ENCODE measurements around the gene PMM1.
A peak's percentile ranks its signal among the peaks of the same experiment; 100 is the strongest.
"Not testable (repeated sequence)": the region's sequence is repeated elsewhere in the genome, so short reads cannot be mapped to it uniquely, and the experiment has no call there.

The PMM1 gene

DNA sequence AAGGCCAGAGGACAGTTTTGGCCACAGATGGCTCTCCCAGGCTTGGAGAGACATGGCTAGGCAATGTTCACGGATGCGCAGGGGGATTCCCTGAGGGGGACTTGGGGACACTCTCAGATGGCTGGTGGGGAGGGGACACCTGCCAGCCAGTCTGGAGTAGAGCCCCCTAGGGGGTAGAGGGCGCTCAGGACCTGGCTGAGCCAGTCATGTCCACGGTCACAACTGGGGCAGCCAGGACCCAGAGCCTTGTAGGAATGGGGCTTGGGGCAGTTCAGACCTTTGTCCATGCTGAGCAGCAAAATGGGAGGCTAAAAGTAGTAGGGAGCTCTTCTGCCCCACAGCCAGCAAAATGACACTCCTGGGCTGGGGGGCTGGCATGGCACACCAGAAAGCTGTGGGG, 27.2 kb downstream of the PMM1 start:
- DNase-seq: no peak

DNA sequence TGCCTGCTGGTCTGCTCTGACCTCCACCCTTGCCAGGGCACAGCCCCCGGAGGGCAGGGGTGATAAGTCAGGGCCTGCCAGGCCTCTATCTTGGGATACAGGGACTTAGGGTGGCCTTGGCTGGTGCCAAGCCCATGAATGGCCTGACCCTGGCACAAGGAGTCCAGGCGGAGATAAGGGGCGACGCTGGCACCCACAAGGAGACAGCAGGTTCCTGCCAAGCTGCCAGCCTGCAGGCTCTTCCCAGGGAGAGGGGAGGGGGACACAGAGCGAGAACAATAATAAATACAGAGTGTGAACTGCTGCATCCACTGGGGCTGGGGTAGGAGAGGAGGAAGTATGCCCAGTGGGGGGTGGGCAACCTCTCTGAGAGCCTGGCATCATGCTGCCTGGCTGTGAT, 27.9 kb downstream of the PMM1 start:
- no peak for DNase-seq

DNA sequence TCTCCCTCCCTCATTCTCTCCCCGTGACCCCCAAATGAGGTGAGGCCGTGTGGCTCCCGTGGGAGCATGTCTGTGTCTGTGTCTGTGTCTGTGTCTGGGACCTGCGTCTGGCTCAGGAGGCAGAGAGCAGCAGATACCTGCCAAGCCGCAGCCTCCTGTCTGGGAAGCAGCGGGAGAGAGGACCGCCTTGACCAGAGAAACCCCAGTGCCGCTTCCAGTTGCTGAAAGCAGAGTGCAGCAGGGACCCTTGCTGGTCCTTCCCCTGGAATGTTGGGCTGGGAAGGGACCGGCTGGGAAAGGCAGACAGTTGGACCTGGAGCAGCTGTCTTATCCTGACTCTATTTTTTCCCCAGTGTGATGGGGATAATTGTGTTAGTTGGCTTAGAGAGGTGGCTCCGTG, 28.3 kb downstream of the PMM1 start:
- no peak for DNase-seq

DNA sequence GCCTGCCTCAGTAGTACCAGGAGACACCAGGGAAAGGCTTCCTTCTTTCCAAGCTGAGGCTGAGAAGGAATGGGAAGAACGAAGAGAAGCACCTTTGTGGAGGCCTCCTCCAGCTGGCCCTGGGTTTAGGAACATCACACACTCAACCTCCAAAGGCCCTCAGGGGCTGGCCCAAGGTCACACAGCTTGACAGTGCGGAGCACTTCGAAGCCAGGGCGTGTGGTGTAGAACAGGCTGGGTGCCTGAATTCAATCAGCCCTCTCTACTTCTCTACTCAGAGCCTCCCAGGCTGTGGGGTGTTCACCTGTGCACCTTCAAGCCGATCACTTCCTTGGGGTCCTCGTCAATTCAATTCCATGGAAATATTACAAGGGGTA, 29.6 kb downstream of the PMM1 start:
- no peak for DNase-seq

DNA sequence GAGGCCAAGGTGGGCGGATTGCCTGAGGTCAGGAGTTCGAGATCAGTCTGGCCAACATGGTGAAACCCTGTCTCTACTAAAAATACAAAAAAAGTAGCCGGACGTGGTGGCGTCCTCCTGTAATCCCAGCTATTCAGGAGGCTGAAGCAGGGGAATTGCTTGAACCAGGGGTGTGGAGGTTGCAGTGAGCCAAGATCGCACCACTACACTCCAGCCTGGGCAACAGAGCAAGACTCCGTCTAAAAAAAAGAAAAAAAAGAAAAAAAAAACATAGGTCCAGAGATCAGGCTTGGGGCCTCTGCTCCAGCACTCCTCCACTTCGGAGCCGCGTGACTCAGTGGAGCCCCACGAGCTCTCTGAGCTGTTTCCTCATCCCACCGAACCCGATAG, 31.4 kb downstream of the PMM1 start:
- DNase-seq: not testable (repeated sequence)

DNA sequence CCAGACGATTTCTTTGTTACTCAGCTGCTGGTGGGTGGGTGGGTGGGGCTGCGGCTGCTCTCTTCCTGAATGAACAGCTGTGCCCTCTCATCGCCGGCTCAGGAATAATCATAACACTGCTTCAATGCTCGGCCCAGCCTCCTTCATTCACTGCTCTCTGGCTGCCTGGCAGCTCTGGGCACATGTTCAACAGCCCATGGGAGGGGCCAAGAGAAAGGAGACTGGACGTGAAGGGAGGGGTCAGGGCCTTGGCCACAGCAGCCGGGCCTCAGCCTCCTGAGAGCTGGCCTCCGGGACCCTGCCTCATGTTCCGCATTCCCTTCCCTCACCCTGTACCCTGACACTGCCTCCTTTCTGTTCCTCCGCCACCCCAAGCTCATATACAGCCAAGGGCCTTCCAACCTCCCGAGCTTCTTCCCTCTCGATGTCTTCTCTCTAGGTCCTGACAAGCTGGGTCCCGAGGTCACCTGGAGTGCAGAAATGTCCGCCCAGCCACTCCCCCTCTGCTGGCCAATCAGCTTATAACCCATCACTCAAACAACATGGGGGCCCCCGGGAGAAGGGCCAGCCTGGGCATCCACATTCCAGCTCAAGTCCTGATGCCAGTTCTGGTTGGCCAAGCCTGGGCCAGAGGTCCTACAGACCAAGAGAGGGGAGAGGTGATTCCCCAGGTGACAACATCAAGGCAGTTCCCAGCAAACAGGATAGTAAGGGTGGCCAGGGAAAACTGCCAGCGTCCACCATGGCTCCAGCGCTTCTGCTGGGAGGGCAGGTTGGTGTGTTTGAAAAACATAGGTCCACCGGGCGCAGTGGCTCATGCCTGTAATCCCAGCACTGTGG, 32.0 kb downstream of the PMM1 start:
- DNase-seq: no peak

DNA sequence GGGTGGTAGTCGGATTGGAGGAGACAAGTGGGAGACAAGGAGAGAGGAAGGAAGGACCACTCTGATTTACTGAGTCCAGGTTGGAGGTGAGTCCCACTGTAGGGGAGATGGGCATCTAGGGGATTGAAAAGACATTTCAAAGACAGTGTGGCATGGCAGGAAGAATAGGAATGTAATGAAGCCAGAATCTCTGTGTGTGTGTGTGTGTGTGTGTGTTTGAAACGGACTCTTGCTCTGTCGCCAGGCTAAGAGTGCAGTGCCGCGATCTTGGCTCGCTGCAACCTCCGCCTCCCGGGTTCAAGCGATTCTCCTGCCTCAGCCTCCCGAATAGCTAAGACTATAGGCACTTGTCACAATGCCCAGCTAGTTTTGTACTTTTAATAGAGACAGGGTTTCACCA, 33.1 kb downstream of the PMM1 start:
- no peak for DNase-seq

DNA sequence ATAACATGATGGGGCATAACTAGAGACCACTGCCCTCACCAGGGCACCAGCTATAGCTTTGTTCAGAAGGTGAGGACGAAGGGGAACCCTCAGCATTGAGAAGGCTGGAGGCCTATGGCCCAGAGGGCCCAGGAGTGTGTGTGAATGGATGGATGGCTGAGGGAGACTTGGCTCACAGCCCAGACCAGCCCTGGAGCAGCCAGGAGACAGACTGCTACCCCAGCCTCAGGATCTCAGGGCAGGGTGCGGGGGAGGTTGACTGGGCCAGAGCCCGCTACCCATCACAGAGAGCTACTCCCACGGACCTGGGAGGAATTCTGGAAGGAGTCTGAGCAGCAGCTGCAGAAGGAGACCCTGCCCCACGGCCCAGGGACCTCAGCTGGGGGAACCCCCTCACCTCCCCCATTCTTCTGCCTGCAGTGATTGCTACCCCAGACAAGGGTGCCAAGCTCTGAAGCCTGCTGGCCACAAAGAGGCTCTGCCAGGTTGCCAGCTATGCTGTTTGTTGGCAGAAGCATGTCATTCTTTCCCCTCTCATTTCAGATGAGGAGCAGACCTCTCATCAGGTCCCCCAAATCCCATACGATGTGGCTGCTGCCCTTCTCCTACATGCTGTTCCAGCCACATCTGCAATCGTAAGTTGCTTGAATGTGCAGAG, 34.2 kb downstream of the PMM1 start:
- no peak for DNase-seq

DNA sequence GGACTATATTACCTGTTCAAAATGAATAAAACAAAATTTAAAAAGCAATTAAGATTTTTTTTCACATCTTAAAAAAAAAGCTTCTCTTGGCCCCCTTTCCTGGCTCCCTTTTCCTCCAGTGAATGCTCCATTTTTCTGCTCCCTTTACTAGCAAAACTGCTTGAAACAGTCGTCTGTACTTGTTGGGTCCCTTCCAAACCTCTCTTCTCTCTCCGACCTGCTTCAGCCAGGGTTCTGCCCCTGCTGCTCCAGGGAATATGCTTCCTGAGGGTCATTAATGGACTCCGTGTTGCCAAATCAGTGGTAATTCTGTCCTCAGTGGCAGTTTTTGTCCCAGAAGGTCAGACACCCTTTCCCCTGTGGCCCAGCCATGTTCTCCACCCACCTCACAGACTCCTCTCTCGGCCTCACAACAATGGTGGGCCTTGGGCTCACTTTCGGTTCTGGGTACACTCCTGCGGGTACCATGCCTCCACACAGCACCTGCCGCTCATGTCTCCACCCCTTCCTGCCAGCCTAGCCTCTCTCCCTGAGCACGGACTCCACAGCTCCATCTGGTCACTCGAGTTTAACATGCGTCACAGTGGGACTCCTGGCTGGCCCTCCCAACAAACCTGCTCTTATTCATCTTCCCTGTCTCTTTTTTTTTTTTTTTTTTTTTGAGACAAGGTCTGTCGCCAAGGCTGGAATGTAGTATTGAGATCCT, 37.6 kb downstream of the PMM1 start:
- no peak for DNase-seq

DNA sequence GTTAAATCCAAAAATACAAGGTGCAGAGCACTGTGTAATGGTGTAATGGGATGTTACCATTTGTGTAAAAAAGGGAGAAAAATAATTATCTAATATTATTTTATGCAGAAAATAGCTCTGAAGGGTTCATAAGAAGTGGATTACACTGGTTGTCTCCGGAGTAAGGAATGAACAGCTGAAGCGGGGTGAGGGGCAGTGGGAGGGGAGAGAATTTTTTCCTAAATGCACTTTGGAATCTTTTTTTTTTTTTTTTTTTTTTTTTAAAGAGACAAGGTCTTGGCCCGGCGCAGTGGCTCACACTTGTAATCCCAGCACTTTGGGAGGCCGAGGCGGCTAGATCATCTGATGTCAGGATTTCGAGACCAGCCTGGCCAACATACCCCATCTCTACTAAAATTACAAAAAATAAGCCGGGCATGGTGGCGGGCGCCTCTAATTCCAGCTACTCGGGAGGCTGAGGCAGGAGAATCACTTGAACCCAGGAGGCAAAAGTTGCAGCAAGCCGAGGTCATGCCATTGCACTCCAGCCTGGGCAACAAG, 38.6 kb downstream of the PMM1 start:
- DNase-seq: no peak

DNA sequence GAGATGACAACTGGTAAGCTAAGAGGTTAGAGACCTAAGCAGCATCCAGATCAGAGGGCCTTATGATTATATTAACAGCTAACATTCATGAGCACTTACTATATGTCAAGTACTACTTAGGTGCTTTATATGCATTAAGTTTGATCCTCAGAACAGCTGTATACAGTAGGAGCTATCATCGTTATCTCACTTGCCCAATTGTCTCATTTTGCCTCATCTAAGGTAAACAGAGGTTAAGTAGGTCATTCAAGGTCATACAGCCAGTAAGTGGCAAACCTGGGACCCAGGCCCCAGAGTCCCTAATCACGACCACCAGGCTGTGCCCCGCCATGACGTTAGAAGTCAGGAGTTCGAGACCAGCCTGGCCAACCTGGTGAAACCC, 40.8 kb downstream of the PMM1 start:
- no peak for DNase-seq

DNA sequence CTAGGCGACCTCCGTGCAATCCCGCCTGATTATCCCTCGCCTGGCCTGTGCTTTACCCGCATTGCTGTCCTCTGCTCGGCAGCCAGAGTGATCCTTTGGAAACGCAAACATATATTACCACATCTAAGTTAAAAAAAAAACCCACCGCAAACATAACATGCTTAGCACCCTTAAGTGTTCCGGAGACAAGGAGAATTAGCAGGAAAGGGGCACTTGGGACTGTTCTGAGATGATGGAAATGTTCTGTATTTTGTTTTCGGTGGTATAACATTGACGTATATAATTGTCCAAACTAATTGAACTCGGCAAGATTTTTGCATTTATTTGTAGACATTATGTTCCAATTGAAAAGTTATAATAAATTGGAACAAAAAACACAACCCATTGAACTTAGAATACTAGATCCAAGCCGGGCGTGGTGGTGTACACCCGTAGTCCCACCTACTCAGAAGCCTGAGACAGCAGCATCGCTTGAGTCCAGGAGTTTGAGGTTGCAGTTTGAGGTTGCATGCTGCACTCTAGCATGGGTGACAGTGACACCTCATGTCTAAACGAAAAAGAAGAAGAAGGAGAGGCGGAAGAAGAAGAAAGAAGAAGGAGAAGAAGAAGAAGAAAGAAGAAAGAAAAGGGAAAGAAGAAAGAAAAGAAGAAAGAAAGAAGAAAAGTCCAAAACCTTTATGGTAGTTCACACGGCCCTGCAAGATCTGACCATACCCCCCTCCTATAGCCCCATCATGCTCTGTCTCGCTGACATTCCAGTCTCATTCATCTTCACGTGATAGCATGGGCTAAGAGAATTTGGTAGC, 44.8 kb downstream of the PMM1 start:
- no peak for DNase-seq

DNA sequence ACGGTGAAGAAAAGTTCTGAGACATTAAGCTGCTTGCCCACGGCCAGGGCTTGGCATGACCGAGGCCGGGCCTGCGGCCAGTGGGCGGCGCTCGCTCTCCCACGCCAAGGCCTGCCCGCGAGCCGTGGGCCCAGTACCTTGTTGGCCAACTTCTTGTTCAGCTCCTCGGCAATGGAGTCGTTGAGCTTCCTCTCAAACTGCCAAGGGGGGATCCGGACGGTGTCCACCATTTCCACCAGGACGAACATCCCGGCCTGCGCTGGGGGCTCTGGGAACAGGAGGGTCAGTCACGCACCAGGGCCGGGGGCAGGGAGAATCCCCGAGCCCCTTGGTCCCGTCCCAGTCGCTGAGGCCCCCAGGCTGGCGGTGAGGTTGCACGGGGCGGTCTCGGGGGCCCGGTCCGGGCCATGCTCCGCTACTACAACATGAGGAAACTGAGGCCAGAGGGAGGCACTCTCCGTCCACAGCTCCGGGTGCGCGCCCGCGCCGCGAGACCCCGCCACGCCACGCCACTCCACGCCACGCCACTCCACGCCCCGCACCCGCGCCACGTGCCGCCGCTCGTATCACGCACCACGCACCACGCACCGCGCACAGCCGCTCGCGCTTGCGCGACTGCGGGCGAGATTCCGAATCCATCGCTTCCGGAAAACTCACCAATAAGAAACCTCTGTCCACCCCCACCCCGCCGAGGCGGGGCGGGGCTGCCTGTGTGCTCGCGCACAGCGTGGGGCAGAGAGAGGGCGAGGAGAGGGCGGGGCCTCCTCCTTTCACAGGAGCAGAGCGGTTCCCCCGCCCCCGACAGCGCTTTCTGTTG, 45.6 kb downstream of the PMM1 start, which contains the start of gene POLR3H:
TSS of gene POLR3H (minus strand) at position 617 of the 817 bp plus-strand sequence. CDS start at position 248, 369 bp downstream.
- peak; percentile 97 to 98 for DNase-seq

DNA sequence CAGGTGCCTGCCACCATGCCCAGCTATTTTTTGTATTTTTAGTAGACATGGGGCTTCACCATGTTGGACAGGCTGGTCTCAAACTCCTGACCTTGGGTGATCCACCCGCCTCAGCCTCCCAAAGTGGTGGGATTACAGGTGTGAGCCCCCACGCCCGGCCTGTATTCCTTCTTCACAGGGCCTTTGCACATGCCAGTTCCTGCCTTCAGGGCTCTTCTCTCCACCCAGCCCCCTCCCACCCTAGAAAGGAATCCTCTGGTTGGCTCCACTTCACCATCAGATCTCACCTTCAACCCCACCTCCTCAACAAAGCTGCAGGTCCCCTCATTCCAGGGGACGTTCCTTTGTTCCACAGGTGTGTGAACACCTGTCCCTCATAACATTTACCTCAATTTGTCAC, 47.4 kb downstream of the PMM1 start:
- no peak for DNase-seq

DNA sequence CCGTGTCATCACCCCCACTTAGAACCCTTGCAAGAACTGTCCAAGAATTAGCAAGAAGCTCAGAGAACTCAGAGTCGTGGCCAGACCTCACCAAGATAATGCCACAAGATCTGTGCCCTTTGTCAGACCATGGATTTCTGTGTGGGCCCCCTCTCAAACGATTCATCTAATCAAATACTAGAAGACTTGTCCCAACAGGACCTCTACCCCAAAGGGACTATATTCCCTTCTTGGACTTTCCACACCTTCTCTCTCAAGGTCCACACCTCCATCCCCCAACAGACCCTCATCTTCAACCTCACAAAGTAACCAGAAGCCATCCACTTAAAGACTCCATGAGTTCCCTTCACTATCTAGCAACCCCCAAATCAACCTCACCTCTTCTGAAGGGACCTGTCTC, 48.2 kb downstream of the PMM1 start:
- no peak for DNase-seq

DNA sequence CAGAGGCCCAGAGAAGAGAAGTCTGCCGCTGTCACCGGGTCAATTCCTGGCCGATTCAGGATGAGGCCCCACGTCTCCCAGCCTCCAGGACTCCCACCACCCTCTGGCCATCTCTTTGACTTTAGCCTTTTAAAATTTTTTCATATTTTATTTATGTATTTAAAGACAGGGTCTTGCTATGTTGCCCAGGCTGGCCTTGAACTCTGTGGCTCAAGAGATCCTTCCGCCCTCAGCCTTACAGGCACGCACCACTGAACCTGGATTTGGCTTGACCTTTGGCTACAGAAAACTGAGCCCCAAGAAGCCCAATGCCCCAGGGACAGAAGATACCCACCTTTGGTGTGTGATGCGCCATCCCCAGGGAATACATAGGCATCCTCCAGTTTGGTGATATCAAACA, 49.3 kb downstream of the PMM1 start:
- no peak for DNase-seq

DNA sequence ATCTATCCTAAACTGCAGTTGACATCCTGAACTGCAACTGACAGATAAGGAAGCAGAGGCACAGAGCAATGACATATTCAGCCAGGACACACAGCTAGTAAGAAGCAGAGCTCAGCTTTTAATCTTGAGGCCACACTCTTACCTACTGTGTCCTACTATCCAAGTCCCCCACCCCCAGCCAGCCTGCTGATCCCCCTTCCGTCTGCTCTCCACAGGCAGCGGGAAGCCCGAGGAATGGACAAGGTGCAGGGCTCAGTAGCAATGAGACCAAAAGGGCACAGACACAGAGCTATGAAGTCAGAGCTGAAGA, 49.7 kb downstream of the PMM1 start:
- DNase-seq: no peak

DNA sequence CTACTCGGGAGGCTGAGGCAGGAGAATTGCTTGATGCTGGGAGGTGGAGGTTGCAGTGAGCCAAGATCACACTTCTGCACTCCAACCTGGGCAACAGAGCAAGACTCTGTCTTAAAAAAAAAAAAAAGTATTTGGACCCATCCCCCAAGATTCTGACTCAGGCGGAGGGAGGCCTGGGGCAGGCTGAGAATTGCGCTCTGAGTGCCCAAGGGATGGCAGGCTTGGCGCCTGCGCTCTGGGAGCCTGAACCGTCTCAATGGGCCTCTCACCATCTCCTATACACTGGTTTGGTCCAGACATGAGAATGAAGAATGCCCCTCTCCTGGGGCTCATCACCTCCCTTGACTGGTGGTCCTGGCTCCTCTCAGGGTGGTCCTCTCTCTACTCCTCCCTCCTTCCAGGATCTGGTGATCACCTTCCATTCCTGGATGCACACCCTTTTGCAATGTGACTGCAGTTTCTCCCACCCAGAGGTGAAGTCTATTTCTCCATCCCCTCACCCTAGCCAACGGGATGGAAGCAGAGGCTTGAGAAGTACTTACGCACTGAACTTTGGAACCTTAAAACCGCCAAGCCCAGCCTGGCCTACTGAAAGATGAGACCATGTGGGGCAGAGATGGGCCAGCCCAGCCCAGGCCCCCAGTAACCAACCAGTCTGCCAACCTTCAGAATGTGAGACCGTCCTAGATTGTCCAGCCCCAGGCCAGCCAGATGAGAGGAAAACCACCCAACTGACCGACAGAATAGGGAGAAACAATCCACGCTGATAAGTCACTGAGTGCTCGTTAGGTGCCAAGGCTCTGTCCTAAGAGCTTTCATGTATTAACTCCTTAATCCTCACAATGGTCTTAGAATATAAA, 50.3 kb downstream of the PMM1 start:
- DNase-seq: no peak

DNA sequence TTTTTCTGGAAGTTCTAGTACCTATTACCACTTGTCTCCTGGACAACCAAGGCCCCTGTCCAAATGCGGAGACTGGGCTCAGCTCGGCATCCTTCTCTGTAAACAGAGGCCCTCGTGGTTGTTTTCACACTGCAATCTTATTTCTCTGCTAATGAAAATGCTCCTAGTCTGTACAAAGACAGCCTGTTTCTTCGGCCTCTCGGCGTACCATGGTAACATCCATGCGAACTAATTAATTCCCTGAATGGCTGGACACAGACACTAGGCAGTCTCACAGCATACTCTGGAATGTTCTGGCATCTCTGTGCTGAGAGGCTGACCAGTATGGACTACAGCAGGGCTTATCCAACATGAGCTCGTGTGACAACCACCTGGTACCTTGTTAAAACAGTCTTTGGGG, 51.1 kb downstream of the PMM1 start:
- no peak for DNase-seq

DNA sequence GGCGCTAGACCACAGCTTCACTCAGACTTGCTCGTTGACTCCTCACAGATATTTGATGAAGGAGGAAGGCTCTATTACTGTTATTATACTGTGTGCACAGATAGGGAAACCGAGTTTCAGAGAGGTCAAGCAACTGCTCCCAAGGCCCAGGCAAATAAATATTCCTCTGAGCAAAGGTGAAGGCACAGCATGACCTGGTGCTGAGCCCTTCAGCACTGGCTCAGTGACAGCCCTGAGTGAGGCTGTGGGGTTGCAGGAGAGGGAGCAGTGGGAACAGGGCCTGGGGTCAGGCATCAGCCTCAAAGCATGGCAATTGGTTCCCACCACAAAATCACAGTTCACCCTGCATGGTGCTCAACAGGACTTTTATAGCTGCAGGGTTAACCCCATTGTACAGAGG, 52.4 kb downstream of the PMM1 start:
- DNase-seq: no peak

DNA sequence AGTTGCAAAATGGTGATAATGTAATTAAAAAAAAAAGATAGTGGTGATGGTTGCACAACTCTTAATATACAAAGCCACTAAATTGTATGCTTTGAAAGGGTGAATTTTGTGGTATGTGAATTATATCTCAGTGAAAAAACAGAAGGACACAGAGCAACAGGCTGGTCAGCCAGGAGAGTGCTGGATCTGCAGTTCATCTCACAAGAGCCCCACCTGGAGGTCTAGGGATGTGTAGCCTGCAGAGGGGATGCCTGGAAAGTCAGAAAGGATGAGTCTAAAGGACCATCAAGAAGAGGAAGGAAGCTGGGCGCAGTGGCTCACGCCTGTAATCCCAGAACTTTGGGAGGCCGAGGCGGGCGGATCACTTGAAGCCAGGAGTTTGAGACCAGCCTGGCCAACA, 54.4 kb downstream of the PMM1 start:
- no peak for DNase-seq

All from CD4-positive, alpha-beta T cell treated with Interleukin-4 for 1 hour (primary cell).